ENCODE results near the gene B4GALT1.

The B4GALT1 gene

DNA sequence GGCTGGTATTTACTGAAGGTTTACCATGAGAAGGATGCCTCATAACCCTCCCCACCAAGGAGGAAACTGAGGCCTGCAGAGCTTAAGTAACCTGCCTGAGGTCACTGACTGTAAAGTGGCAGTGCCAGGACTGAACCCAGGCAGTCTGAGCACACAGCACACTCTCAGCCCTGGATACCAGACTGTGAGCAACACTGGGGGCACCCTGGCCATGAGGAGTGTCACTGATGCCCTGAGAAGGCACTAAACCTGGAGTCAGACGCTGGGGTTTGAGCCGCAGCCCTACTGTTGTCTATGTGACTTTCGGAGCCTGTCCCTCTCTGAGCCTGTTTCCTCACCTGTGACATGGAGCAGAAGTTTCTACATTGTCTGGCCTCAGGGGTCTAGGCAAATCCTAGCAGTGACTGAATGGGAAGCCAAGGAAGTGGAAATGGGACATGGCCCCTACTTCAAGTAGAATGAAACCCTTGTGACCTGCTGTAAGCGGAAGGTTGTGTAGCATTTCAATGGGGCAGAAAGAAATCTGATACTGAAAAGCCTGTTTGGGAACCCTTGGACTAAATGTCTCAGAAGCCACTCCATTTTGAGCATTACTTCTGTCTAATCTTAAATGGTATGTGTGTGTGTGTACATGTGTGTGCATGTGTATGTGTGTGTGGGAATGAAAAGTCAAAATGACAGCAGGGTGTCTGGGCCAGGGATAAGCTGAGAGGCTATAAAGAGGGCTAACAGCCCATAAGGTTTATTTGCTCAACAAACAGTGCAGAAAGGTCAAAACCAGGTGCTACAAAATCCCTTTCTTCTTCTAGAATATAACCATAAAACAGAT lies 36.0 kb downstream of the B4GALT1 start:
- in situ Hi-C loops (cut with HindIII; ENCODE audit: low pct_ligation_motif_present, low pct_unique_long_range_greater_than_20kb, low sequenced_read_pairs): no loop called here
- no peak for DNase-seq

DNA sequence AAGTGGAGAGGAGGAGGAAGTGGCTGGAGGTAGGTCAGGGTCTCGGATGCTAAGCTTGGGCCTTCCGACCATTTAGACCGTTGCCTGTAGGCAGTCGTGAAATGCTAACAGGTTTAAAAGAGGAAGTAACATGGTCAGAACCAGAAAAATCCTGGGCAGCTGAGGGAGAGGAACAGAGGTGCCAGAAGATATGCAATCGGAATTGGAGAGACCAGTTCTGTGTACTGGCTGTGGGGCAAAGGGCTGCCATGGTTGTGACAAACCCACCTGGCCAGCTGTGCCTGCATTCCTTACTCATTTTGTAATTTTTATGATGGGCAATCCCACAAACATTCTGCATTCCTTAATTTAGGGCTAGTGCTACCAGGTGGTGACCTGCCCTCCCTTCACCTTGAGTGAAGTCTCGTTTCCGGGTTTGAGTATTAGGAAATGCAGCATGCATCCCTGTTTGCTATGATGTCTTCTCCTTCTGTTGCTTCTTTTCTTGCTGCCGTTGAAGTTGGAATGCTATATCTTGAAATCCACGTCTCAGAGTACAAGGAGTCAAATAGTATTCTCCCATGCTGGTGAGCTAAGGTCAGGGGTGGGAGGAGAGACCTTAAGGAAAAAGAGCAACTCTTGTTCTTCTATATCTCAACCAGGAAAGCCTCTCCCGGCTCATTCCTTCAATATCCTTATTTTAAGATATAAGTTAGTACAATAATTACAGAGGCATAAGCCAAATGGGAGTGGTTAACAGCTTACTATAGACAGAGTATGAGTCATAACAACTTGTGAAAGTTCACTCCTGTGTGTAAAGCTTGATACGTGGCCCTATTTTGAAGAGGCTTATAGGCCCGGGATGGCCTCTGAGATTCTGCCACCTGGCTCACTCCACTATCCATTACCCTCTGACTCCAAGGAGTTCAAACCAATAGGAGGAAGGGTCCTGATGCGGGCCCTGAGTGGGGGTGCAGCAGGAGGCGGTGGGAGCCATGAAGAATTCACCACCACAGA lies 37.0 kb downstream of the B4GALT1 start:
- DNase-seq: no peak
- in situ Hi-C loops (cut with HindIII; ENCODE audit: low pct_ligation_motif_present, low pct_unique_long_range_greater_than_20kb, low sequenced_read_pairs): no loop called here

- in situ Hi-C loops (cut with HindIII; ENCODE audit: low pct_ligation_motif_present, low pct_unique_long_range_greater_than_20kb, low sequenced_read_pairs): no loop called here
- DNase-seq: no peak
Measured at GRCh38 chr9:33129251-33129885, 37.8 kb downstream of the B4GALT1 start.

DNA sequence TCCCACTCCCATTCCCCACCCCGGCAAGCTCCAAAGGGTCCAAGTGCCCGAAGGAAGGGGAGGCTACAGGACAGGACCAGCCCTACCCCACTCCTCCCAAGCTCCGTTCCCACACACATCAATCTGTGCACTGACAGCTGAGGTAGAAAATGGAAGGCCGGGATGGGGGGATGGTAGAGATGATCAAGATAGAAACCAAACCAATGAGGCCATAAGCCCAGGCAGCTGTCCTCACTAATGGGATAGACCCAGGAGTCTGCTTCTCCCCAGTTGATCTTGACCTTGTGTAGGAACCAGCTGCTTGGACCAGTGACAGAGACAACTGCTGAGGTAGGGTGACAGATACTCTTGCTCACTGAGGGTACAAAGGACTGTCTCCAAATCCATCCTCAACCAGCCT lies 38.6 kb downstream of the B4GALT1 start:
- DNase-seq: no peak
- in situ Hi-C loops (cut with HindIII; ENCODE audit: low pct_ligation_motif_present, low pct_unique_long_range_greater_than_20kb, low sequenced_read_pairs): no loop called here

GRCh38 chr9:33127881-33128280 lies 39.3 kb downstream of the B4GALT1 start:
- in situ Hi-C loops (cut with HindIII; ENCODE audit: low pct_ligation_motif_present, low pct_unique_long_range_greater_than_20kb, low sequenced_read_pairs): no loop called here
- DNase-seq: no peak

- peak; percentile 15 for DNase-seq
- in situ Hi-C loops (cut with HindIII; ENCODE audit: low pct_ligation_motif_present, low pct_unique_long_range_greater_than_20kb, low sequenced_read_pairs): no loop called here
Measured at GRCh38 chr9:33125871-33126823, 41.0 kb downstream of the B4GALT1 start.

GRCh38 chr9:33125461-33125860 lies 41.7 kb downstream of the B4GALT1 start:
- no peak for DNase-seq
- in situ Hi-C loops (cut with HindIII; ENCODE audit: low pct_ligation_motif_present, low pct_unique_long_range_greater_than_20kb, low sequenced_read_pairs): no loop called here

GRCh38 chr9:33124751-33125381 lies 42.3 kb downstream of the B4GALT1 start:
- in situ Hi-C loops (cut with HindIII; ENCODE audit: low pct_ligation_motif_present, low pct_unique_long_range_greater_than_20kb, low sequenced_read_pairs): no loop called here
- DNase-seq: no peak

DNA sequence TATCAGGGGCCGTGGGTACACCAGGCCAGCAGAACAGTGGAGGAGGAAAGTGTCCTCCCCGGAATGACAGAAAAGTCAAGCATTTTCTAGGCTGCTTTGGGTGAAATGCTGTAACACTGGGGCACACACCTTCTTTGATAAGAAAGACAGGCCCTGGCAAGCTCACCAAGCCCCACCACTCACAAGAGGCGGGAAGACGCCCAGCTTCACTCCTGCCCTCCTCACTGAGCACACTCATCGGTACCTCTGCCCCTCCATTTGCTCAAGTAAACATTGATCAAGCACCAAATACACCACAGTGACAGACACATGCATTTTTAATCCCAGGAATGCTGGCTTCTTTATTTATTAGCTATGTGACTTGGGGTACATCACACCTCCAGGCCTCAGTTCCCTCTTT lies 43.1 kb downstream of the B4GALT1 start:
- DNase-seq: no peak
- in situ Hi-C loops (cut with HindIII; ENCODE audit: low pct_ligation_motif_present, low pct_unique_long_range_greater_than_20kb, low sequenced_read_pairs): no loop called here

- DNase-seq: no peak
- in situ Hi-C loops (cut with HindIII; ENCODE audit: low pct_ligation_motif_present, low pct_unique_long_range_greater_than_20kb, low sequenced_read_pairs): no loop called here
Measured at GRCh38 chr9:33123407-33124031, 43.6 kb downstream of the B4GALT1 start.

GRCh38 chr9:33120620-33121019 lies 46.5 kb downstream of the B4GALT1 start:
- in situ Hi-C loops (cut with HindIII; ENCODE audit: low pct_ligation_motif_present, low pct_unique_long_range_greater_than_20kb, low sequenced_read_pairs): no loop called here
- DNase-seq: no peak

- in situ Hi-C loops (cut with HindIII; ENCODE audit: low pct_ligation_motif_present, low pct_unique_long_range_greater_than_20kb, low sequenced_read_pairs): no loop called here
Measured at GRCh38 chr9:33117796-33118195, 49.3 kb downstream of the B4GALT1 start.

DNA sequence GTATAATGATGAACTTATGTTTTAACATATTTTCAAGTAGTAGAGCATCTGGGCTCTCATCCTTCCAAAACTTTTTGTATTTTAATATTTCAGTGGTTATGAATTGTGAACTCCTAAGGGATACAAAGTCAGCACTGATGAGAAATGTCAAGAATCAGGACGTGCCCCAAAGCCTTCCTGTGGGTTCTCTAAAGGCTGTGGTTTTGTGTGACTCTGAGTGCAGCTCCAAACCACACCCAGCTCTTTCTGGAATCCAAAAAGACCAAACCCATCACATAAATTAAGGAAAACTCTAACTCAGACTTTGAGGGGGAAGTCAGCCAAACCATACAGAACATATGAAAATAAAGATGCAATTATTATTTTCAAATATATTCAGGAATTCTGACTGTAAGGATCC lies 49.8 kb downstream of the B4GALT1 start:
- no peak for DNase-seq
- in situ Hi-C loops (cut with HindIII; ENCODE audit: low pct_ligation_motif_present, low pct_unique_long_range_greater_than_20kb, low sequenced_read_pairs): no loop called here

More at GRCh38 chr9:33117796-33118195, 49.3 kb downstream of the B4GALT1 start:
- DNase-seq: no peak

- DNase-seq: no peak
- in situ Hi-C loops (cut with HindIII; ENCODE audit: low pct_ligation_motif_present, low pct_unique_long_range_greater_than_20kb, low sequenced_read_pairs): no loop called here
Measured at GRCh38 chr9:33116860-33117259, 50.3 kb downstream of the B4GALT1 start.

DNA sequence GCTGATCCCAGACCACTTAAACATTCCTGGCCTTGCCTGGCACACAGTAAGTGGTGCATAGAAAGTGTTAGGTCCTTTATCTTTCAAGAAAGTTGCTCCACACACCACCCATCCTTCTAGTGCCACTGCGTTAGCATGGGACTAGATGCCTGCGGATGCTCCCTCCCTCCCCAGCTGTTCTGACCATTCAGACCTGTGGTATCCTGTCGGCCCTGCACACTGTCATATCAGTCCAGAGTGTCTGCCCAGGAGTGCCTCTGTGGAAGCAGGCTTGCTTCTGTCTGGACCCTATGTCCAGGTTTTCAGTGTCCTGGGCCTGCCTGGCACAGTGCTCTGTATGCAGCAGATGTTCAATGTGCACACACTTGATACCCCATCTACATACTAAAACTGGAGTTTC lies 52.4 kb downstream of the B4GALT1 start:
- in situ Hi-C loops (cut with HindIII; ENCODE audit: low pct_ligation_motif_present, low pct_unique_long_range_greater_than_20kb, low sequenced_read_pairs): no loop called here
- DNase-seq: no peak

- in situ Hi-C loops (cut with HindIII; ENCODE audit: low pct_ligation_motif_present, low pct_unique_long_range_greater_than_20kb, low sequenced_read_pairs): no loop called here
- DNase-seq: no peak
Measured at GRCh38 chr9:33113799-33114547, 53.2 kb downstream of the B4GALT1 start.

Measured in ACHN (cell line).